Panc1 (cell line): ENCODE results near the gene GLIPR1. TPM values are rescaled to one million over a fixed set of nuclear protein-coding genes. Genes with fewer than 3 reads are reported as not detected.

ENCODE experiments used
- ATAC-seq: fragments of 200-7000 bp; cut with Tn5 transposase; 2 replicates; pipeline ENCODE4 v1.9.1; 2020; ENCODE audit warnings: mild to moderate bottlenecking, moderate library complexity
- BruUV-seq: library from RNA; stranded (reverse); fragments of 400-500 nt; replicated peaks from 2 replicates; lab custom pipeline; 2021; lab: Mats Ljungman, UMichigan
- CTCF ChIA-PET: fragments of 300-600 bp; sonication (Branson Sonifier 250); formaldehyde crosslinking; loops from one replicate; lab custom pipeline; 2022; ENCODE audit warnings: antibody characterized with exemption; lab: Charles Lee
- POLR2A ChIA-PET: fragments of 300-600 bp; sonication (Branson Sonifier 250); formaldehyde crosslinking; loops from one replicate; lab custom pipeline; 2022; ENCODE audit warnings: antibody characterized with exemption; lab: Charles Lee
- DNase-seq: peaks from one replicate; pipeline ENCODE4 v3.0.0-alpha.2; 2010; ENCODE audit warnings: low read depth, low spot score
- H3K27ac ChIP-seq: 2 replicates; pipeline ENCODE4 v1.5.1; 2011; ENCODE audit warnings: mild to moderate bottlenecking, low read length, inconsistent platforms
- H3K27me3 ChIP-seq: fragments of 200-500 bp; sonication (Bioruptor generic); 2 replicates; pipeline ENCODE4 v1.6.0; 2014; ENCODE audit warnings: low read length, inconsistent platforms; ENCODE audit not compliant: control insufficient read depth, insufficient read depth
- H3K36me3 ChIP-seq: fragments of 200-500 bp; sonication (Bioruptor generic); 2 replicates; pipeline ENCODE4 v1.5.1; 2014; ENCODE audit warnings: inconsistent platforms, mild to moderate bottlenecking, low read length, moderate library complexity; ENCODE audit not compliant: control insufficient read depth, insufficient read depth
- H3K4me1 ChIP-seq: 2 replicates; pipeline ENCODE4 v1.5.1; 2011; ENCODE audit warnings: inconsistent platforms, mild to moderate bottlenecking, low read length, moderate library complexity; ENCODE audit not compliant: control insufficient read depth, insufficient read depth
- H3K4me3 ChIP-seq, 2 experiments: 2 replicates each; pipeline ENCODE4 v1.5.1; 2011 to 2012; ENCODE audit warnings: low read depth in 2 of 2, low read length in 2 of 2, mild to moderate bottlenecking in 2 of 2, inconsistent platforms in 1 of 2, moderate library complexity in 1 of 2
- H3K9me3 ChIP-seq: fragments of 200-500 bp; sonication (Bioruptor generic); 2 replicates; pipeline ENCODE4 v1.5.1; 2014; ENCODE audit warnings: low read depth, mild to moderate bottlenecking, inconsistent platforms, low read length, moderate library complexity; ENCODE audit not compliant: control insufficient read depth, insufficient read depth
- CTCF ChIP-seq: fragments of 450-650 bp; IDR thresholded peaks from 2 replicates; pipeline ENCODE4 v1.5.1; 2017; ENCODE audit warnings: mild to moderate bottlenecking
- POLR2AphosphoS5 ChIP-seq: IDR thresholded peaks from 2 replicates; pipeline ENCODE4 v1.6.1; 2012; ENCODE audit warnings: mild to moderate bottlenecking, low read depth, low read length, moderate library complexity
- REST ChIP-seq, 2 experiments: IDR thresholded peaks; 2 replicates each; pipeline ENCODE4 v1.6.1; 2011 to 2012; ENCODE audit warnings: low read depth in 2 of 2, control low read depth in 1 of 2, low read length in 1 of 2, mild to moderate bottlenecking in 1 of 2, moderate library complexity in 1 of 2; ENCODE audit not compliant: insufficient read depth in 1 of 2
- SIN3A ChIP-seq: IDR thresholded peaks from 2 replicates; pipeline ENCODE4 v1.6.1; 2012; ENCODE audit warnings: low read depth, mild to moderate bottlenecking, low read length, moderate library complexity, borderline replicate concordance; ENCODE audit not compliant: insufficient read depth
- TCF7L2 ChIP-seq: IDR thresholded peaks from 2 replicates; pipeline ENCODE4 v1.6.1; 2011; ENCODE audit warnings: mild to moderate bottlenecking, low read depth, low read length, inconsistent platforms
- in situ Hi-C: cut with HindIII; loops from 2 replicates; pipeline ENCODE4 v1.10.0; 2016; ENCODE audit warnings: low sequenced_read_pairs, low pct_unique_long_range_greater_than_20kb
- intact Hi-C: fragments of 100-400 bp; cut with micrococcal nuclease; formaldehyde crosslinking; loops from one replicate; pipeline ENCODE4 v1.10.0; 2022; ENCODE audit not compliant: unreplicated experiment
- total RNA-seq: library from RNA; stranded (reverse); gene quantifications from one replicate; pipeline ENCODE4 v1.2.1, GENCODE V29; 2021; ENCODE audit not compliant: unreplicated experiment

The GLIPR1 gene
- total RNA-seq, 1 experiment from 2014 or later: 11.5 TPM

DNA sequence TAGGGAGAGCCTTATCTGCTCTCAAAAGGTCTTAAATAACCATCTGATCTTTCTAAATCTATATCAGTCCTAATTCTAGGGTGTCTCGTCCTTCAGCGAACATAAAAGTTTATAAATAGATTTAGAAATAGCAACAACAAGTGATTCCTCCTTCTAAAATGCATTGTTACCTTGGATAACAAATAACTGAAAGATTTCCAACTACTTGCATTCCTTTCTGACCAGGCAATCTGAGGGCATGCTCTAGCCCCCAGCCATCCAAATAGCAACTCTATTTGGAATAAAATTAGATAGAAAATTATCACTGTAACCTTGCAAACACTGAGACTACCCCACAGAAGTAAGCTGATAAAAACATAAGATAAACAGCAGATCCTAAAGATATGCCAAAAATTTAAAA lies 52.7 kb downstream of the GLIPR1 start:
- no peaks in the 10 kb centered on the region for H3K36me3 ChIP-seq
- POLR2A ChIA-PET: no interaction called here
- H3K4me1 ChIP-seq: no peaks in the 10 kb centered on the region; the same call in 1 of the 2 replicates
- no peak for ATAC-seq
- H3K9me3 ChIP-seq: peaks cover 10% of the 10 kb centered on the region; the same call in 1 of the 2 replicates
- in situ Hi-C loops: no loop called here
- H3K27ac ChIP-seq: peak overlapping the region; percentile 71
- CTCF ChIA-PET: no interaction called here
- H3K27me3 ChIP-seq: no peaks in the 10 kb centered on the region
- no TSS peak for BruUV-seq
- TF ChIP-seq CTCF (no peak), SIN3A (no peak), POLR2AphosphoS5 (no peak), TCF7L2 (no peak), REST (IDR thresholded peaks at IDR 0.05; ENCODE audit: insufficient read depth in 1 of 2, low read depth in 2 of 2, low read length in 1 of 2) (no peak)
- H3K4me3 ChIP-seq: no peak overlapping the region
- intact Hi-C loops: no loop called here
- DNase-seq: no peak

DNA sequence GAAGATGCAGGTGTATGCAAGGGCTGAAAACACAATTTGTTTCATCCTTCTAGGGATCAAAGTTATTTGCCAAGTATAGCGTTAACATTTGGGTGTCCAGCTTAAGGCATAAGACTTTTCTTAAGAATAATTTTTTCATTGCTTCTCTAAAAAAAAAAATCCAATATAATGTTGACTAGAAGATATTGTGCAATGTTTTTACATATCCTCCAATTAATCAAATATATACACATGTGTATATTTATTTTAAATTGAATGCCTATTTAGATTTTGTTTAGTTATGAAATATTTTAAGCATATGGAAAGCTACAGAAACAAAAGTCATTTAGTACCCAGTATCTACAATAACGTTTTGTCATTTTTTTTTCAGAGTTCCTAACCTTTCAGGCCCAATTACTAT lies 59.3 kb downstream of the GLIPR1 start:
- no peaks in the 10 kb centered on the region for H3K36me3 ChIP-seq
- CTCF ChIA-PET: no interaction called here
- H3K9me3 ChIP-seq: no peaks in the 10 kb centered on the region; the same call in 1 of the 2 replicates
- in situ Hi-C loops: no loop called here
- no peak for DNase-seq
- intact Hi-C loops: no loop called here
- BruUV-seq: no TSS peak
- H3K4me1 ChIP-seq: no peaks in the 10 kb centered on the region
- POLR2A ChIA-PET: no interaction called here
- no peak overlapping the region for H3K4me3 ChIP-seq
- ATAC-seq: no peak
- H3K27me3 ChIP-seq: no peaks in the 10 kb centered on the region
- H3K27ac ChIP-seq: no peak overlapping the region
- no peak for TF ChIP-seq CTCF
- no peak for TF ChIP-seq POLR2AphosphoS5
- no peak for TF ChIP-seq SIN3A
- no peak for TF ChIP-seq REST (IDR thresholded peaks at IDR 0.05; ENCODE audit: insufficient read depth in 1 of 2, low read depth in 2 of 2, low read length in 1 of 2)
- no peak for TF ChIP-seq TCF7L2
